ENCODE measurements around the gene RPP25. TPM values are rescaled to one million over a fixed set of nuclear protein-coding genes. Genes with fewer than 3 reads are reported as not detected.
A peak's percentile ranks its signal among the peaks of the same experiment; 100 is the strongest.

Gene RPP25
- polyA plus RNA-seq, 2 of the 4 experiments (the other 2 are of a cell fraction) = 8.8 to 13.7 TPM

- POLR2A ChIA-PET = interaction anchor here (2.8 kb wide), 1 partner anchor 21 kb away, joined by 24 read pairs; the partner anchor contains the start of gene COX5A
- no peak for FAIRE-seq
- ATAC-seq = no peak
- Histone ChIP-seq H3K27ac (peak overlapping the region; percentile 82 to 92; a peak in 4 of 6 replicates), H3K4me3 (peak overlapping the region; percentile 53; the same call in 1 of the 3 replicates), H3K4me1 (peaks cover 37% of the 10 kb centered on the region), H3K4me2 (peak overlapping the region; percentile 78), H3K9me3 (no peaks in the 10 kb centered on the region)
- WGBS (ENCODE audit: missing lambda C conversion rate) = 93% methylated on average over 45 of the region's 47 CpGs
- no peak for TF ChIP-seq FOSB (CRISPR knock-in tag; IDR thresholded peaks at IDR 0.05)
- TF ChIP-seq EHMT2 (IDR thresholded peaks at IDR 0.05; ENCODE audit: low read depth) = no peak
- no peak for TF ChIP-seq RAD21 (conservative IDR thresholded peaks at IDR 0.05 in 1 of 2, IDR thresholded peaks at IDR 0.05 in 1 of 2)
- TF ChIP-seq MYC (IDR thresholded peaks at IDR 0.05; ENCODE audit: borderline replicate concordance, low read length) = no peak
- TF ChIP-seq RCOR1 (IDR thresholded peaks at IDR 0.05; ENCODE audit: low read depth, low read length) = no peak
- TF ChIP-seq HOXB5 (CRISPR knock-in tag; IDR thresholded peaks at IDR 0.05) = no peak
- CTCF ChIA-PET = interaction anchor here (0.6 to 7.9 kb wide), 7 partner anchors 9 to 357 kb away, joined by 3 to 54 read pairs (median 3); no protein-coding TSS in a partner anchor
- no peak for DNase-seq (ENCODE audit: low read depth in 1 of 2, low spot score in 1 of 2)
Measured at GRCh38 chr15:74958908-74959585, 2.5 kb upstream of the RPP25 start.

GRCh38 chr15:74958320-74958907 lies 1.8 kb upstream of the RPP25 start:
- peak; percentile 85 for DNase-seq (ENCODE audit: low read depth in 1 of 2, low spot score in 1 of 2)
- Histone ChIP-seq H3K9me3 (no peaks in the 10 kb centered on the region), H3K27ac (peak overlapping the region; percentile 82 to 92), H3K4me1 (peaks cover 37% of the 10 kb centered on the region), H3K4me3 (peak overlapping the region; percentile 53), H3K4me2 (peak overlapping the region; percentile 78)
- FAIRE-seq = no peak
- CTCF ChIA-PET = interaction anchor here (1.4 to 7.9 kb wide), 4 partner anchors 9 to 71 kb away, joined by 3 to 54 read pairs (median 4); no protein-coding TSS in a partner anchor
- peak; percentile 37 to 50; a peak in 3 of 6 replicates for ATAC-seq
- TF ChIP-seq POLR2AphosphoS2 (conservative IDR thresholded peaks at IDR 0.05; ENCODE audit: low read length) = no peak
- no peak for TF ChIP-seq HDAC2 (IDR thresholded peaks at IDR 0.05)
- no peak for TF ChIP-seq NPAS2 (CRISPR knock-in tag; IDR thresholded peaks at IDR 0.05; ENCODE audit: borderline replicate concordance)
- 0 out of 2 replicates have a peak, but pooled peaks have one; percentile 8 for TF ChIP-seq POLR2A (IDR thresholded peaks at IDR 0.05; ENCODE audit: low read length)
- POLR2A ChIA-PET = interaction anchor here (1.7 to 2.8 kb wide), 2 partner anchors 20 to 30 kb away, joined by 10 to 24 read pairs; partner anchors contain the start of gene COX5A
- WGBS (ENCODE audit: missing lambda C conversion rate) = 42% methylated on average over 24 of the region's 28 CpGs

GRCh38 chr15:74957476-74958035 lies 984 bp upstream of the RPP25 start:
- no peaks in the 10 kb centered on the region for H3K9me3 ChIP-seq
- H3K4me2 ChIP-seq = peak overlapping the region; percentile 78
- H3K4me1 ChIP-seq = peaks cover 37% of the 10 kb centered on the region
- peak; percentile 82; the same call in 1 of the 2 replicates for TF ChIP-seq MAX (IDR thresholded peaks at IDR 0.05)
- TF ChIP-seq TFCP2L1 (CRISPR knock-in tag; IDR thresholded peaks at IDR 0.05) = peak; percentile 48; the same call in 1 of the 2 replicates
- TF ChIP-seq JUNB (IDR thresholded peaks at IDR 0.05) = no peak
- H3K4me3 ChIP-seq = peak overlapping the region; percentile 53
- ChIA-PET CTCF (interaction anchor here (0.8 to 7.9 kb wide), 16 partner anchors 8 to 351 kb away, joined by 3 to 54 read pairs (median 6); partner anchors contain the start of genes C15orf39, PPCDC and SCAMP5), POLR2A (interaction anchor here (0.9 to 2.8 kb wide), 15 partner anchors 11 to 886 kb away, joined by 3 to 25 read pairs (median 7); partner anchors contain the start of genes COX5A, FAM219B, PPCDC and SCAMP5)
- 5% methylated on average over 24 of the region's 28 CpGs for WGBS (ENCODE audit: missing lambda C conversion rate)
- ATAC-seq (no peak; a peak in 1 of 6 replicates), DNase-seq (ENCODE audit: low read depth in 1 of 2, low spot score in 1 of 2) (peak in 1 of 2 experiments; percentile 43), FAIRE-seq (no peak)
- peak overlapping the region; percentile 82 to 92 for H3K27ac ChIP-seq

GRCh38 chr15:74955796-74956647 lies 550 bp downstream of the RPP25 start:
- FAIRE-seq = no peak
- no peak for TF ChIP-seq FOXS1 (CRISPR knock-in tag; IDR thresholded peaks at IDR 0.05)
- TF ChIP-seq RARB (CRISPR knock-in tag; IDR thresholded peaks at IDR 0.05) = no peak
- no peak for TF ChIP-seq FOSL2 (IDR thresholded peaks at IDR 0.05)
- TF ChIP-seq FOSL2 (CRISPR knock-in tag; IDR thresholded peaks at IDR 0.05) = no peak
- no peak for TF ChIP-seq SREBF2 (IDR thresholded peaks at IDR 0.05)
- no peak for TF ChIP-seq ZNF302 (CRISPR knock-in tag; IDR thresholded peaks at IDR 0.05)
- no peak for TF ChIP-seq POLR2AphosphoS2 (conservative IDR thresholded peaks at IDR 0.05; ENCODE audit: low read length)
- peak; percentile 96; the same call in 1 of the 2 replicates for TF ChIP-seq HOXB13 (CRISPR knock-in tag; IDR thresholded peaks at IDR 0.05; ENCODE audit: low read depth)
- no peak for TF ChIP-seq CHD2 (IDR thresholded peaks at IDR 0.05; ENCODE audit: low read length, partially characterized antibody)
- TF ChIP-seq BCL3 (IDR thresholded peaks at IDR 0.05) = no peak
- TF ChIP-seq JUN (IDR thresholded peaks at IDR 0.05) = no peak
- peak; percentile 91 for TF ChIP-seq TP53 (CRISPR knock-in tag; IDR thresholded peaks at IDR 0.05)
- 0 out of 2 replicates have a peak, but pooled peaks have one; percentile 23 for TF ChIP-seq HOXA7 (CRISPR knock-in tag; IDR thresholded peaks at IDR 0.05)
- no peak for TF ChIP-seq CEBPB (IDR thresholded peaks at IDR 0.05)
- TF ChIP-seq KDM1A (IDR thresholded peaks at IDR 0.05; ENCODE audit: low read depth) = no peak

More at GRCh38 chr15:74955796-74956647, 550 bp downstream of the RPP25 start:
- Histone ChIP-seq H3K4me1 (peaks cover 44% of the 10 kb centered on the region), H3K4me2 (peak overlapping the region; percentile 78), H3K27ac (peak overlapping the region; percentile 82 to 92), H3K9me3 (no peaks in the 10 kb centered on the region), H3K4me3 (peak overlapping the region; percentile 53)
- DNase-seq (ENCODE audit: low read depth in 1 of 2, low spot score in 1 of 2) (peak; percentile 47 to 85), ATAC-seq (peak; percentile 34 to 50)
- ChIA-PET POLR2A (interaction anchor here (0.7 to 2.8 kb wide), 16 partner anchors 9 to 496 kb away, joined by 3 to 25 read pairs (median 6); partner anchors contain the start of genes C15orf39, COX5A, FAM219B and PPCDC), CTCF (interaction anchor here (0.8 to 10.3 kb wide), 22 partner anchors 6 to 352 kb away, joined by 3 to 107 read pairs (median 5); partner anchors contain the start of genes C15orf39, PPCDC and SCAMP5)
- WGBS (ENCODE audit: missing lambda C conversion rate) = 90% methylated on average over 34 of the region's 88 CpGs
